ENCODE results near the gene DGKH. TPM values are rescaled to one million over a fixed set of nuclear protein-coding genes. Genes with fewer than 3 reads are reported as not detected.
A peak's percentile ranks its signal among the peaks of the same experiment; 100 is the strongest.

The DGKH gene
- total RNA-seq, 1 donor from 2014 or later, result 17.9 TPM

DNA sequence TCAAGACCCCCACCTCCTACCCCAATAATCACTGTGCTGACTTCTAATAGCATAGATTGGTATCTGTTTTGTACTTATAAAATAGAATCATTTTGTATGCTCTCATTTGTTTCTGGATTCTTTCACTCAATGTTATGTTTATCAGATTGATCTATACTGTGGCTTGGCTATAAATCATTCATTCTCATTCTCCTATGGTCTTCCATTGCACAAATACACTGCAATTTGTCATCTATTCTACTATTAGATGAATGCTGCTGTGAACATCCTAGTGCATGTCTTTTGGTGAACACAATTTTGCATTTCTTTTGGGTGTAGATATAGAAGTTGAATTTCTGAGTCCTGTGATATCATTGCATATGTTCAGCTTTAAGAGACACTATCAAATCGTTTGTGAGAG lies 128.7 kb downstream of the DGKH start:
- no peak for DNase-seq (ENCODE audit: low read depth)
- H3K36me3 ChIP-seq (ENCODE audit: control insufficient read depth, insufficient read depth, low read length), result no peaks in the 10 kb centered on the region
- no peak overlapping the region for H3K4me3 ChIP-seq (ENCODE audit: low read depth, low read length)
- TF ChIP-seq, protein P1, sequence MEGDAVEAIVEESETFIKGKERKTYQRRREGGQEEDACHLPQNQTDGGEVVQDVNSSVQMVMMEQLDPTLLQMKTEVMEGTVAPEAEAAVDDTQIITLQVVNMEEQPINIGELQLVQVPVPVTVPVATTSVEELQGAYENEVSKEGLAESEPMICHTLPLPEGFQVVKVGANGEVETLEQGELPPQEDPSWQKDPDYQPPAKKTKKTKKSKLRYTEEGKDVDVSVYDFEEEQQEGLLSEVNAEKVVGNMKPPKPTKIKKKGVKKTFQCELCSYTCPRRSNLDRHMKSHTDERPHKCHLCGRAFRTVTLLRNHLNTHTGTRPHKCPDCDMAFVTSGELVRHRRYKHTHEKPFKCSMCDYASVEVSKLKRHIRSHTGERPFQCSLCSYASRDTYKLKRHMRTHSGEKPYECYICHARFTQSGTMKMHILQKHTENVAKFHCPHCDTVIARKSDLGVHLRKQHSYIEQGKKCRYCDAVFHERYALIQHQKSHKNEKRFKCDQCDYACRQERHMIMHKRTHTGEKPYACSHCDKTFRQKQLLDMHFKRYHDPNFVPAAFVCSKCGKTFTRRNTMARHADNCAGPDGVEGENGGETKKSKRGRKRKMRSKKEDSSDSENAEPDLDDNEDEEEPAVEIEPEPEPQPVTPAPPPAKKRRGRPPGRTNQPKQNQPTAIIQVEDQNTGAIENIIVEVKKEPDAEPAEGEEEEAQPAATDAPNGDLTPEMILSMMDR (IDR thresholded peaks at IDR 0.05; ENCODE audit: insufficient read depth, low read length, poor library complexity, severe bottlenecking), result no peak
- no peaks in the 10 kb centered on the region for H3K27me3 ChIP-seq (ENCODE audit: control insufficient read depth, insufficient read depth, low read length)

DNA sequence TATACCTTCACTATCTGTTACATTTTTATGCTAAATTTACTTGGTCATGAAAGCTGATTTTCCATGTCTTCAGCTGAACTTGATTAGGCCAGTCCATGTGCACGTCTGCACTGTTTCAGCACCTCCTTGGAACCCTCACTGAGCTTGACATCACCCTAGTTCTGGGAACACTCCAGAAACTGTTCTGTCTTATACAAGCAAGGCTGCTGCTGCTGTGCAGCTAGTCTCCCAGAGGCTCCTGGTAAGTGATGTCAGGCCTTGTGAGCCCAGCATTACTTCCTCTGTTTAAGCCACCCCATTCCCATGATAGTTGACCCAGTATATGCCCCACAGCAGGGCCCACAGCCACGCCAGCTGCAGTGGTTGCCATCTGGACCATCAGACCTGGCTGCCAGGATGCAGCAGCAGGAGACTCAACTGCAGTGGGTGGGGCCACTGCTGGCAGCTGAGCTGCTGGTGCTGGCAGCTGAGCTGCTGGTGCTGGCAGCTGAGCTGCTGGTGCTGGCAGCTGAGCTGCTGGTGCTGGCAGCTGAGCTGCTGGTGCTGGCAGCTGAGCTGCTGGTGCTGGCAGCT lies 133.0 kb downstream of the DGKH start:
- Histone ChIP-seq H3K36me3 (ENCODE audit: control insufficient read depth, insufficient read depth, low read length) (no peaks in the 10 kb centered on the region), H3K4me3 (ENCODE audit: low read depth, low read length) (no peak overlapping the region), H3K27me3 (ENCODE audit: control insufficient read depth, insufficient read depth, low read length) (no peaks in the 10 kb centered on the region)
- DNase-seq (ENCODE audit: low read depth), result no peak
- TF ChIP-seq, protein P1 (IDR thresholded peaks at IDR 0.05; ENCODE audit: insufficient read depth, low read length, poor library complexity, severe bottlenecking), result no peak

DNA sequence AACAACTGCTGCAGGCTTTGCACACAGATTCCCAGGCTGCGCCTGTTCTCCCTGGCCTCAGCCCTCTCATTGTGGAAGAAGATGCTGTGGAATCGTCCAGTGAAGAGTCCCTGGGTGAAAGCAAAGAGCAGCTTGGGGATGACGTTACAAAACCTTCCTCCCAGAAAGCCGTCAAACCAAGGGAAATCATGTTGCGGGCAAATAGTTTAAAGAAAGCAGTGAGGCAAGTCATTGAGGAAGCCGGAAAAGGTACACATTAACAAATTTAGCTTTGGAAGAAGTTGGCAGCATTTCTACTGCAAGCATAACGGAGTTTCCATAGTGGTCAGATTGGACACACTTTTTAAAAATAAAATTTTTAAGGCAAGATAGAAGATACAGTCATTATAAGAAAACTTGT lies 140.6 kb downstream of the DGKH start:
- H3K27me3 ChIP-seq (ENCODE audit: control insufficient read depth, insufficient read depth, low read length), result no peaks in the 10 kb centered on the region
- TF ChIP-seq, protein P1 (IDR thresholded peaks at IDR 0.05; ENCODE audit: insufficient read depth, low read length, poor library complexity, severe bottlenecking), result no peak
- no peak overlapping the region for H3K4me3 ChIP-seq (ENCODE audit: low read depth, low read length)
- peak; percentile 14 for DNase-seq (ENCODE audit: low read depth)
- peaks cover 5% of the 10 kb centered on the region for H3K36me3 ChIP-seq (ENCODE audit: control insufficient read depth, insufficient read depth, low read length)

DNA sequence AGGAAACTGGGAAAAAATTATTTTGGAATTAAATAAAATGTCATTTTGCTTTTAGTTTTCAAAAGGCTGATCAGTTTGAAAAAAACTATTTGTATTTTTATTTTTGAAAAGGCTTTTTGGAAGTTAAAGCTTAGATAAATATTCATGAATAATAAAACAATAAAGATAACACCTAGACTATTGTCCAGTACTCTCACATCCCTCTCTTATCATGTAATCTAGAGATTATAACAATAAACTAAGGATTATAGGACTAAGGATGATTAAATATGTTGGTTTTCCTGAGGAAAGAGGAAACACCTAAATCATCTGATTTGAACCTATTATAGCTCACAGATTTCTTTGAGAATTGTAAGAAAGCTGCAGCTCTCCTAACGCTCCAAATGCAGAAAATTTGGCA lies 142.1 kb downstream of the DGKH start:
- no peak for DNase-seq (ENCODE audit: low read depth)
- Histone ChIP-seq H3K27me3 (ENCODE audit: control insufficient read depth, insufficient read depth, low read length) (no peaks in the 10 kb centered on the region), H3K36me3 (ENCODE audit: control insufficient read depth, insufficient read depth, low read length) (peaks cover 5% of the 10 kb centered on the region), H3K4me3 (ENCODE audit: low read depth, low read length) (no peak overlapping the region)
- TF ChIP-seq, protein P1 (IDR thresholded peaks at IDR 0.05; ENCODE audit: insufficient read depth, low read length, poor library complexity, severe bottlenecking), result no peak

DNA sequence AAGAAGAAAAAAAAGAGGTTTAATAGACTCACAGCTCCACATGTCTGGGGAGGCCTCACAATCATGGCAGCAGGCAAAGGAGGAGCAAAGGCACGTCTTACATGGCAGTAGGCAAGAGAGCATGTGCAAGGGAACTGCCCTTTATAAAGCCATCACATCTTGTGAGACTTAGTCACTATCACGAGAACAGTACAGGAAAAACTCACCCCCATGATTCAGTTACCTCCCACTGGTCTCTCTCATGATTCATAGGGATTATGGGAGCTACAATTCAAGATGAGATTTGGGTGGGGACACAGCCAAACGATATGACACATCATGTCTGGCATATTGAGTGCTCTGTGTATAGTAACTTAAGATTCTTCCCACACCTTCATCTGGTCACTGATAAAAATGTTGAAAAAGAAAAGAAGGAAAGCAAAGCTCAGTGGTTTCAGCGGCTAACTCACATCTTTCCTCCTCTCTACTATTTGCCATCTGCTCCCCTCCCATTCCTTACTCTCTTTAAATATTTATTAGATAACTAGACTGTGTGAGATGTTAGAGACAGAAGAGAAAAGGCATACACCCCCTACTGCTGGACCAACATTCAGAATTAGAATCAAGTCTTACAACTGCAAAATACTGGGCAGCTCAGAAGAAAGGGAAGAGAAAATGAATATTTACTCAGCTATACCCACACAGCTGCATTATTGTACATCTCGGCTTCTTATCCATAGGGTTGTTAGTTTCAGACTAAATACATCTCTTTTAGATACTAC lies 163.4 kb downstream of the DGKH start:
- Histone ChIP-seq H3K27me3 (ENCODE audit: control insufficient read depth, insufficient read depth, low read length) (no peaks in the 10 kb centered on the region), H3K36me3 (ENCODE audit: control insufficient read depth, insufficient read depth, low read length) (peaks cover 1% of the 10 kb centered on the region), H3K4me3 (ENCODE audit: low read depth, low read length) (no peak overlapping the region)
- TF ChIP-seq, protein P1 (IDR thresholded peaks at IDR 0.05; ENCODE audit: insufficient read depth, low read length, poor library complexity, severe bottlenecking), result no peak
- no peak for DNase-seq (ENCODE audit: low read depth)

Measured in kidney epithelial cell (primary cell).